Stomach (tissue), 4 donors: ENCODE measurements around the gene PRX.

ENCODE experiments used
- CTCF ChIP-seq, 7 experiments: fragments of 450-650 bp in 4 of 7; fragments of 200-600 bp in 3 of 7; sonication (generic) in 3 of 7; IDR thresholded peaks; one replicate each; pipeline ENCODE4 v1.5.1; 2016 to 2019; ENCODE audit warnings: antibody characterized with exemption in 7 of 7, control low read depth in 2 of 7, mild to moderate bottlenecking in 1 of 7
- EP300 ChIP-seq: sonication (generic); formaldehyde crosslinking; IDR thresholded peaks from one replicate; pipeline ENCODE4 v1.6.1; 2017; ENCODE audit warnings: antibody characterized with exemption
- POLR2A ChIP-seq, 4 donors: fragments of 450-650 bp; IDR thresholded peaks; one replicate each; pipeline ENCODE4 v1.6.1; 2016; ENCODE audit warnings: antibody characterized with exemption in 4 of 4, control low read depth in 2 of 4, mild to moderate bottlenecking in 1 of 4, moderate library complexity in 1 of 4

GRCh38 chr19:40348961-40349507 lies 64.1 kb downstream of the PRX start:
- TF ChIP-seq CTCF (IDR thresholded peaks at IDR 0.05), result no peak
- no peak for TF ChIP-seq EP300
- TF ChIP-seq POLR2A (IDR thresholded peaks at IDR 0.05), result no peak
